NCI-H2029 treated with DMSO at 0.1 percent for 48 hours (cell line): ENCODE measurements around the gene KCNE1.

Experiments
- DNase-seq: peaks from one replicate; lab custom pipeline; 2025; lab: John Stamatoyannopoulos, UW

The KCNE1 gene

GRCh38 chr21:34535886-34536285, 23.9 kb upstream of the KCNE1 start:
- DNase-seq, result no peak

- DNase-seq, result no peak
Observed at GRCh38 chr21:34534522-34534921, 22.5 kb upstream of the KCNE1 start.

GRCh38 chr21:34533938-34534337, 21.9 kb upstream of the KCNE1 start:
- DNase-seq, result no peak

GRCh38 chr21:34531399-34531798, 19.4 kb upstream of the KCNE1 start:
- DNase-seq, result no peak

GRCh38 chr21:34530261-34530660, 18.3 kb upstream of the KCNE1 start:
- DNase-seq, result no peak

GRCh38 chr21:34528131-34528561, 16.1 kb upstream of the KCNE1 start:
- no peak for DNase-seq

- DNase-seq, result no peak
Observed at GRCh38 chr21:34526618-34527290, 14.7 kb upstream of the KCNE1 start.

GRCh38 chr21:34526241-34526617, 14.2 kb upstream of the KCNE1 start:
- no peak for DNase-seq

- no peak for DNase-seq
Observed at GRCh38 chr21:34524646-34525601, 12.9 kb upstream of the KCNE1 start.

GRCh38 chr21:34523019-34523555, 11.1 kb upstream of the KCNE1 start:
- DNase-seq, result no peak

GRCh38 chr21:34522284-34522683, 10.3 kb upstream of the KCNE1 start:
- DNase-seq, result no peak

GRCh38 chr21:34521561-34521960, 9.6 kb upstream of the KCNE1 start:
- DNase-seq, result no peak

GRCh38 chr21:34520764-34521508, 8.9 kb upstream of the KCNE1 start:
- DNase-seq, result no peak

GRCh38 chr21:34520281-34520680, 8.3 kb upstream of the KCNE1 start:
- no peak for DNase-seq

GRCh38 chr21:34519694-34520093, 7.7 kb upstream of the KCNE1 start:
- DNase-seq, result no peak

GRCh38 chr21:34519016-34519415, 7.0 kb upstream of the KCNE1 start:
- no peak for DNase-seq

GRCh38 chr21:34518301-34518700, 6.3 kb upstream of the KCNE1 start:
- no peak for DNase-seq

GRCh38 chr21:34517491-34518245, 5.7 kb upstream of the KCNE1 start:
- DNase-seq, result no peak

- no peak for DNase-seq
Observed at GRCh38 chr21:34517039-34517438, 5.0 kb upstream of the KCNE1 start.

GRCh38 chr21:34514576-34515115, 2.6 kb upstream of the KCNE1 start:
- no peak for DNase-seq

- DNase-seq, result no peak
Observed at GRCh38 chr21:34513129-34513675, 1.2 kb upstream of the KCNE1 start.
